Measurements from ENCODE around the gene NDC80.
"Not testable (repeated sequence)": the region's sequence is repeated elsewhere in the genome, so short reads cannot be mapped to it uniquely, and the experiment has no call there.

The NDC80 gene

DNA sequence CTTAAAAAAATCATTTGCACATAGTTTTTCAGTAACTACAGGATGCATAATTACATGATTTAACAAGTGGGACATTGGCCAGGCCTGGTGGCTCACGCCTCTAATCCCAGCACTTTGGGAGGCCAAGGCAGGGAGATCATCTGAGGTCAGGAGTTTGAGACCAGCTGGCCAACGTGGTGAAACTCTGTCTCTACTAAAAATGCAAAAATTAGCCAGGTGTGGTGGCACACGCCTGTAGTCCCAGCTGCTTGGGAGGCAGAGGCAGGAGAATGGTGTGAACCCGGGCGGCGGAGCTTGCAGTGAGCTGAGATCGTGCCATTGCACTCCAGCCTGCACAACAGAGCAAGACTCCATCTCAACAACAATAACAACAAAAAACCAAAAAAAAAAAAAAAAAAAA lies 90.9 kb downstream of the NDC80 start:
- not testable (repeated sequence) for H3K27ac ChIP-seq

DNA sequence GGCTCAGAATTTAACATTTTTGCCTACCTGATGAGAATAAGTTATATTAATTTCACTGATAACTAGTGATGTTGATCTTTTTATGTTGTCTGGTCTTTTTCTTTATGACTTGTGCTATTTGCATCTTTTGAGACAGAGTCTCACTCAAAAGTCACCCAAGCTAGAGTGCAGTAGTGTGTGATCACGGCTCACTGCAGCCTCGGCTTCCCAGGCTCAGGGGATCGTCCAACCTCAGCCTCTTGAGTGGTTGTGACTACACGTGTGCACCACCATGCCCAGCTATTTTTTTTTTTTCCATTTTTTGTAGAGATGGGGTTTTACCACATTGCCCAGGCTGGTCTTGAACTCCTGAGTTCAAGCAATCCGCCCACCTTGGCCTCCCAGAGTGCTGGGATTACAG lies 91.6 kb downstream of the NDC80 start:
- H3K27ac ChIP-seq, result no peak overlapping the region
- no peak for DNase-seq (ENCODE audit: low read depth, low spot score)

More for the DNA sequence above, 90.9 kb downstream of the NDC80 start:
- not testable (repeated sequence) for DNase-seq (ENCODE audit: low read depth, low spot score)

All from epithelial cell of prostate (primary cell).